IMR-90 (cell line): Measurements from ENCODE around the gene PTX3. TPM values are rescaled to one million over a fixed set of nuclear protein-coding genes. Genes with fewer than 3 reads are reported as not detected.

Experiments used
- ATAC-seq: fragments of 200-7000 bp; cut with Tn5 transposase; 2 replicates; pipeline ENCODE4 v1.9.1; 2020; ENCODE audit warnings: low read depth, mild to moderate bottlenecking, moderate library complexity
- BruUV-seq: library from RNA; stranded (reverse); fragments of 400-500 nt; replicated peaks from 2 replicates; lab custom pipeline; 2021; lab: Mats Ljungman, UMichigan
- CTCF ChIA-PET: fragments of 300-600 bp; formaldehyde crosslinking; extraction: SDS; loops from one replicate; lab custom pipeline; 2021; ENCODE audit warnings: antibody characterized with exemption; lab: Yijun Ruan, JAX
- POLR2A ChIA-PET: fragments of 300-600 bp; sonication (Branson Sonifier 250); formaldehyde crosslinking; loops from one replicate; lab custom pipeline; 2022; ENCODE audit warnings: antibody characterized with exemption; ENCODE audit not compliant: unreplicated experiment; lab: Charles Lee
- DNase-seq: peaks from one replicate; pipeline ENCODE4 v3.0.0; 2013
- H2AFZ ChIP-seq: replicated peaks from 2 replicates; pipeline ENCODE3; 2013; ENCODE audit warnings: low read length, mild to moderate bottlenecking; ENCODE audit not compliant: poor library complexity
- H2AK5ac ChIP-seq: 2 replicates; pipeline ENCODE4 v1.6.1; 2013; ENCODE audit warnings: low read depth, low read length, inconsistent platforms
- H2AK9ac ChIP-seq: replicated peaks from 2 replicates; pipeline ENCODE3; 2013; ENCODE audit warnings: mild to moderate bottlenecking, low read depth, low read length, moderate library complexity; ENCODE audit not compliant: poor library complexity
- H2BK120ac ChIP-seq: 2 replicates; pipeline ENCODE4 v1.6.1; 2013; ENCODE audit warnings: low read depth, low read length, inconsistent platforms
- H2BK15ac ChIP-seq: 3 replicates; pipeline ENCODE4 v1.6.1; 2013; ENCODE audit warnings: low read depth, low read length, inconsistent platforms
- H2BK20ac ChIP-seq: 2 replicates; pipeline ENCODE4 v1.6.1; 2013; ENCODE audit warnings: low read depth, mild to moderate bottlenecking, inconsistent platforms, low read length, moderate library complexity
- H2BK5ac ChIP-seq: 2 replicates; pipeline ENCODE4 v1.6.1; 2013; ENCODE audit warnings: mild to moderate bottlenecking, low read depth, low read length, inconsistent platforms; ENCODE audit not compliant: poor library complexity, severe bottlenecking
- H3K14ac ChIP-seq: replicated peaks from 2 replicates; pipeline ENCODE4 v1.6.1; 2013; ENCODE audit warnings: low read depth, low read length, inconsistent platforms
- H3K18ac ChIP-seq: 2 replicates; pipeline ENCODE4 v1.6.1; 2013; ENCODE audit warnings: low read depth, low read length, control low read depth
- H3K23ac ChIP-seq: 2 replicates; pipeline ENCODE4 v1.6.1; 2013; ENCODE audit warnings: low read depth, low read length, inconsistent platforms
- H3K27ac ChIP-seq: 2 replicates; pipeline ENCODE4 v1.5.1; 2013; ENCODE audit warnings: mild to moderate bottlenecking, control low read depth, low read length; ENCODE audit not compliant: insufficient read depth
- H3K27me3 ChIP-seq: 2 replicates; pipeline ENCODE4 v1.6.1; 2013; ENCODE audit warnings: low read length; ENCODE audit not compliant: control insufficient read depth, insufficient read depth
- H3K36me3 ChIP-seq: 2 replicates; pipeline ENCODE4 v1.6.1; 2013; ENCODE audit warnings: low read length, mixed read lengths; ENCODE audit not compliant: control insufficient read depth, insufficient read depth
- H3K4ac ChIP-seq: 2 replicates; pipeline ENCODE4 v1.6.1; 2013; ENCODE audit warnings: low read depth, low read length, inconsistent platforms
- H3K4me1 ChIP-seq: 2 replicates; pipeline ENCODE4 v1.6.1; 2013; ENCODE audit warnings: low read length, mixed read lengths; ENCODE audit not compliant: control insufficient read depth, insufficient read depth
- H3K4me2 ChIP-seq: 2 replicates; pipeline ENCODE4 v1.6.1; 2013; ENCODE audit warnings: low read depth, mild to moderate bottlenecking, control low read depth, low read length, moderate library complexity
- H3K4me3 ChIP-seq: 2 replicates; pipeline ENCODE4 v1.5.1; 2013; ENCODE audit warnings: low read depth, mild to moderate bottlenecking, control low read depth, low read length, moderate library complexity; ENCODE audit not compliant: insufficient read depth
- H3K56ac ChIP-seq: 2 replicates; pipeline ENCODE4 v1.6.1; 2013; ENCODE audit warnings: low read length, inconsistent platforms; ENCODE audit not compliant: insufficient read depth; ENCODE audit errors: extremely low read depth
- H3K79me1 ChIP-seq, 2 experiments: 2 replicates each; pipeline ENCODE4 v1.6.1; 2013; ENCODE audit warnings: low read length in 2 of 2, inconsistent platforms in 1 of 2, low read depth in 1 of 2
- H3K9ac ChIP-seq: 2 replicates; pipeline ENCODE4 v1.6.1; 2013; ENCODE audit warnings: low read depth, low read length, control low read depth
- H3K9me1 ChIP-seq: 2 replicates; pipeline ENCODE4 v1.6.1; 2013; ENCODE audit warnings: low read length, inconsistent platforms; ENCODE audit not compliant: insufficient read depth
- H3K9me3 ChIP-seq: 2 replicates; pipeline ENCODE4 v1.6.1; 2013; ENCODE audit warnings: low read length; ENCODE audit not compliant: control insufficient read depth, insufficient read depth
- H4K20me1 ChIP-seq: 2 replicates; pipeline ENCODE4 v1.6.1; 2013; ENCODE audit warnings: low read length, inconsistent platforms; ENCODE audit not compliant: insufficient read depth
- H4K5ac ChIP-seq: 2 replicates; pipeline ENCODE4 v1.6.1; 2013; ENCODE audit warnings: mild to moderate bottlenecking, low read depth, low read length, control low read depth
- H4K8ac ChIP-seq, 2 experiments: 2 replicates each; pipeline ENCODE4 v1.6.1; 2013; ENCODE audit warnings: low read depth in 2 of 2, low read length in 2 of 2, control low read depth in 1 of 2, inconsistent platforms in 1 of 2
- H4K91ac ChIP-seq: 2 replicates; pipeline ENCODE4 v1.6.1; 2013; ENCODE audit warnings: low read depth, low read length, inconsistent platforms; ENCODE audit not compliant: insufficient read depth
- CEBPB ChIP-seq: IDR thresholded peaks from 2 replicates; pipeline ENCODE4 v1.6.1; 2012; ENCODE audit warnings: low read depth, low read length, improper control_type of control experiment
- FOS ChIP-seq: fragments of 150-350 bp; IDR thresholded peaks from 2 replicates; pipeline ENCODE4 v1.6.1; 2016; ENCODE audit warnings: low read depth, low read length
- MAFK ChIP-seq: IDR thresholded peaks from 2 replicates; pipeline ENCODE4 v1.6.1; 2012; ENCODE audit warnings: low read depth, low read length, improper control_type of control experiment
- NFE2L2 ChIP-seq: fragments of 150-350 bp; IDR thresholded peaks from 2 replicates; pipeline ENCODE4 v1.6.1; 2016; ENCODE audit warnings: low read depth, mild to moderate bottlenecking, low read length
- WGBS, 2 experiments: methylation state at CpG; one replicate each; pipeline versions ENCODE4 v1.1.5 to v1.1.7; 2013; ENCODE audit warnings: missing lambda C conversion rate in 2 of 2; ENCODE audit not compliant: insufficient read length in 1 of 2; ENCODE audit errors: extremely low coverage in 2 of 2; 5-methylcytosine and 5-hydroxymethylcytosine counted together
- dilution Hi-C: fragments of 300-500 bp; cut with HindIII; formaldehyde crosslinking; loops from one replicate; pipeline ENCODE4 v1.14.3; 2018; ENCODE audit warnings: low sequenced_read_pairs; ENCODE audit not compliant: unreplicated experiment
- in situ Hi-C: fragments of 300-500 bp; cut with MboI; formaldehyde crosslinking; loops from 3 replicates; pipeline ENCODE4 v1.14.3; 2019; ENCODE audit warnings: low sequenced_read_pairs, inconsistent platforms, mixed read lengths
- intact Hi-C: fragments of 100-400 bp; cut with micrococcal nuclease; formaldehyde crosslinking; loops from 2 replicates; pipeline ENCODE4 v1.10.0; 2022
- polyA plus RNA-seq, 3 experiments: library from polyadenylated mRNA; depleted of rRNA; stranded (reverse); fragments of >200 nt; gene quantifications; 2 replicates each; pipeline ENCODE4 v1.2.3, GENCODE V29; 2012; ENCODE audit warnings: low replicate concordance in 1 of 3
- total RNA-seq: library from RNA; depleted of rRNA; stranded (reverse); fragments of >200 nt; gene quantifications from 2 replicates; pipeline ENCODE4 v1.2.3, GENCODE V29; 2012
- TF ChIP-seq, protein P1 (sequence below): fragments of 150-350 bp; IDR thresholded peaks from 2 replicates; pipeline ENCODE4 v1.6.1; 2017; ENCODE audit warnings: mild to moderate bottlenecking, antibody characterized with exemption, low read length, low read depth
- TF ChIP-seq, protein P2 (sequence below): conservative IDR thresholded peaks from 2 replicates; pipeline ENCODE4 v1.5.1; 2012; ENCODE audit warnings: mild to moderate bottlenecking, low read depth, low read length, improper control_type of control experiment

Gene PTX3
- total and polyA plus RNA-seq, 2 of the 4 experiments (the other 2 are of a cell fraction), result 97.9 to 135 TPM

DNA sequence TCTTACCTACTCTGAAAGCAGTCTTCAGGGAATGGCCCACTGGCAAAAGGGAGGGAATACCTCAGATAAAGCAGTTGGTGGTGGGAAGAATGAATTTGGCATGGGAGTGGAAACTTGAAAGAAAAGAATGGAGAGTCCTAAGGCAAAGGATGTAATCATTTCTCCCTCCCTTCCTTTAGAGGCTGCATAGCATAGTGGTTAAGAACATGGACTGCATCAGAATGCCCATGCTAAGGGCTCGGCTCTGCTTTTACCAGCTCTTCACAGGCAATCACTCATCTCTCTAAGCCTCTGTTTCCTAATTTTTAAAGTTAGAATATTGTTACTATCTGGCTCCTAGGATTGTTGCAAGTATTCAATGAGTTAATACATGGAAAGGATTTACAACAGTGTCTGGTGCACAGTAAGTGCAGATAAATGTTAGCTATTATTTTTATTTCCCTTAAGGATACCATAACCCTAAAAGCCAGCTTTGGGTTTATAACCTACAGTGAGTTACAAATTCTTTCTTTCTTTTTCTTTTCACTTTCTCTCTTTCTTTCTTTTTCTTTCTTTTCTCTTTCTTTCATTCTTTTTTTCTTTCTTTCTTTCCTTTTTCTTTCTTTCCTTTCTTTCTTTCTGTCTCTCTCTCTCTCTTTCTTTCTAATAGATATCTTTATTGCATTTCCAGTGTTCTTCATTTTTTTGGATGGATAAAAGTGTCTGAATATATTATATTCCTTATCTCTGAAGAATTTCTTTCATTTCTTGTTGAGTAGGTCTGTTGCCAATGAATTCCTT lies 43.0 kb downstream of the PTX3 start:
- Histone ChIP-seq H2AK9ac (no peak overlapping the region), H3K18ac (no peak overlapping the region), H3K9me1 (no peaks in the 10 kb centered on the region), H2BK120ac (no peak overlapping the region), H3K4me1 (peaks cover 2% of the 10 kb centered on the region; the same call in 1 of the 2 replicates), H2BK15ac (no peak overlapping the region), H3K27ac (no peak overlapping the region), H3K79me1 (peaks cover 14 to 21% of the 10 kb centered on the region in 2 experiments; a peak in 3 of 4 replicates), H4K20me1 (no peaks in the 10 kb centered on the region), H3K36me3 (no peaks in the 10 kb centered on the region), H3K4me3 (no peak overlapping the region), H3K9ac (no peak overlapping the region), H4K8ac (no peak overlapping the region), H3K14ac (no peak overlapping the region), H3K4ac (no peak overlapping the region), H3K4me2 (no peak overlapping the region), H3K27me3 (no peaks in the 10 kb centered on the region), H3K56ac (no peak overlapping the region), H2AK5ac (no peak overlapping the region), H2BK5ac (no peak overlapping the region), H3K23ac (no peak overlapping the region), H3K9me3 (no peaks in the 10 kb centered on the region), H2BK20ac (no peak overlapping the region), H4K5ac (no peak overlapping the region; the same call in 1 of the 2 replicates), H2AFZ (no peak overlapping the region), H4K91ac (no peak overlapping the region)
- intact Hi-C loops (no loop called here), dilution Hi-C loops (no loop called here), in situ Hi-C loops (no loop called here)
- POLR2A ChIA-PET, result no interaction called here
- BruUV-seq, result no TSS peak
- DNase-seq (no peak), ATAC-seq (no peak)
- no peak for TF ChIP-seq MAFK
- TF ChIP-seq NFE2L2, result no peak
- TF ChIP-seq, protein P1, sequence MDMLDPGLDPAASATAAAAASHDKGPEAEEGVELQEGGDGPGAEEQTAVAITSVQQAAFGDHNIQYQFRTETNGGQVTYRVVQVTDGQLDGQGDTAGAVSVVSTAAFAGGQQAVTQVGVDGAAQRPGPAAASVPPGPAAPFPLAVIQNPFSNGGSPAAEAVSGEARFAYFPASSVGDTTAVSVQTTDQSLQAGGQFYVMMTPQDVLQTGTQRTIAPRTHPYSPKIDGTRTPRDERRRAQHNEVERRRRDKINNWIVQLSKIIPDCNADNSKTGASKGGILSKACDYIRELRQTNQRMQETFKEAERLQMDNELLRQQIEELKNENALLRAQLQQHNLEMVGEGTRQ, result no peak
- no peak for TF ChIP-seq FOS
- TF ChIP-seq, protein P2, sequence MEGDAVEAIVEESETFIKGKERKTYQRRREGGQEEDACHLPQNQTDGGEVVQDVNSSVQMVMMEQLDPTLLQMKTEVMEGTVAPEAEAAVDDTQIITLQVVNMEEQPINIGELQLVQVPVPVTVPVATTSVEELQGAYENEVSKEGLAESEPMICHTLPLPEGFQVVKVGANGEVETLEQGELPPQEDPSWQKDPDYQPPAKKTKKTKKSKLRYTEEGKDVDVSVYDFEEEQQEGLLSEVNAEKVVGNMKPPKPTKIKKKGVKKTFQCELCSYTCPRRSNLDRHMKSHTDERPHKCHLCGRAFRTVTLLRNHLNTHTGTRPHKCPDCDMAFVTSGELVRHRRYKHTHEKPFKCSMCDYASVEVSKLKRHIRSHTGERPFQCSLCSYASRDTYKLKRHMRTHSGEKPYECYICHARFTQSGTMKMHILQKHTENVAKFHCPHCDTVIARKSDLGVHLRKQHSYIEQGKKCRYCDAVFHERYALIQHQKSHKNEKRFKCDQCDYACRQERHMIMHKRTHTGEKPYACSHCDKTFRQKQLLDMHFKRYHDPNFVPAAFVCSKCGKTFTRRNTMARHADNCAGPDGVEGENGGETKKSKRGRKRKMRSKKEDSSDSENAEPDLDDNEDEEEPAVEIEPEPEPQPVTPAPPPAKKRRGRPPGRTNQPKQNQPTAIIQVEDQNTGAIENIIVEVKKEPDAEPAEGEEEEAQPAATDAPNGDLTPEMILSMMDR, result no peak
- no peak for TF ChIP-seq CEBPB
- CTCF ChIA-PET, result no interaction called here
- WGBS, 2 experiments, result no CpG with 5 or more reads among the region's 1 CpG
